KMS-11 (cell line): Measurements from ENCODE around the gene OXSR1.

ENCODE experiments used
- H2AFZ ChIP-seq: fragments of 200-600 bp; sonication (generic); 2 replicates; pipeline ENCODE4 v1.6.1; 2016; ENCODE audit warnings: antibody characterized with exemption, mixed run types, low read depth
- H3K27ac ChIP-seq: fragments of 200-600 bp; sonication (generic); 2 replicates; pipeline ENCODE4 v1.6.1; 2016; ENCODE audit warnings: mild to moderate bottlenecking, mixed run types
- H3K27me3 ChIP-seq: fragments of 200-600 bp; sonication (generic); 2 replicates; pipeline ENCODE4 v1.6.1; 2017; ENCODE audit warnings: mild to moderate bottlenecking, low read depth, mixed run types, moderate library complexity; ENCODE audit not compliant: insufficient read depth
- H3K36me3 ChIP-seq: fragments of 200-600 bp; sonication (generic); 2 replicates; pipeline ENCODE4 v1.6.1; 2017; ENCODE audit warnings: mild to moderate bottlenecking, mixed run types; ENCODE audit not compliant: insufficient read depth
- H3K4me1 ChIP-seq: fragments of 200-600 bp; sonication (generic); 2 replicates; pipeline ENCODE4 v1.6.1; 2016; ENCODE audit warnings: mild to moderate bottlenecking, low read depth, mixed run types; ENCODE audit not compliant: poor library complexity, severe bottlenecking
- H3K4me2 ChIP-seq: fragments of 200-600 bp; sonication (generic); 2 replicates; pipeline ENCODE4 v1.7.0; 2016; ENCODE audit warnings: mild to moderate bottlenecking, mixed run types
- H3K4me3 ChIP-seq: fragments of 200-600 bp; sonication (generic); IDR thresholded peaks from 2 replicates; pipeline ENCODE4 v1.6.1; 2017; ENCODE audit warnings: low read depth, low read length, mixed read lengths; ENCODE audit not compliant: insufficient read depth
- H3K79me2 ChIP-seq: fragments of 200-600 bp; sonication (generic); 2 replicates; pipeline ENCODE4 v1.6.1; 2016; ENCODE audit warnings: low read depth, mixed run types; ENCODE audit not compliant: insufficient read depth
- H3K9ac ChIP-seq: fragments of 200-600 bp; sonication (generic); 2 replicates; pipeline ENCODE4 v1.6.1; 2016; ENCODE audit warnings: mild to moderate bottlenecking, mixed run types
- H4K20me1 ChIP-seq: fragments of 200-600 bp; sonication (generic); 2 replicates; pipeline ENCODE4 v1.6.1; 2016; ENCODE audit warnings: mild to moderate bottlenecking, mixed run types; ENCODE audit not compliant: insufficient read depth
- CTCF ChIP-seq: fragments of 200-600 bp; sonication (generic); conservative IDR thresholded peaks from 2 replicates; pipeline ENCODE4 v1.6.1; 2017; ENCODE audit warnings: low read depth, mild to moderate bottlenecking, antibody characterized with exemption, low read length, moderate library complexity, mixed read lengths

The OXSR1 gene

GRCh38 chr3:38219609-38220197 is 54.4 kb downstream of the OXSR1 start:
- H3K79me2 ChIP-seq = no peaks in the 10 kb centered on the region

GRCh38 chr3:38221005-38221404 is 55.7 kb downstream of the OXSR1 start:
- no peak overlapping the region for H3K4me2 ChIP-seq
- no peak overlapping the region for H2AFZ ChIP-seq
- no peak overlapping the region for H3K4me3 ChIP-seq
- H3K27me3 ChIP-seq = no peaks in the 10 kb centered on the region
- H4K20me1 ChIP-seq = no peaks in the 10 kb centered on the region
- H3K79me2 ChIP-seq = no peaks in the 10 kb centered on the region
- H3K9ac ChIP-seq = no peak overlapping the region
- TF ChIP-seq CTCF = no peak
- H3K4me1 ChIP-seq = no peaks in the 10 kb centered on the region
- no peak overlapping the region for H3K27ac ChIP-seq
- no peaks in the 10 kb centered on the region for H3K36me3 ChIP-seq

More at GRCh38 chr3:38219609-38220197, 54.4 kb downstream of the OXSR1 start:
- Histone ChIP-seq H4K20me1 (no peaks in the 10 kb centered on the region), H3K4me3 (no peak overlapping the region), H3K4me1 (no peaks in the 10 kb centered on the region), H3K9ac (no peak overlapping the region), H2AFZ (no peak overlapping the region), H3K4me2 (no peak overlapping the region), H3K27ac (no peak overlapping the region), H3K27me3 (no peaks in the 10 kb centered on the region), H3K36me3 (no peaks in the 10 kb centered on the region)
- TF ChIP-seq CTCF = no peak

GRCh38 chr3:38222032-38222634 is 56.8 kb downstream of the OXSR1 start:
- H3K4me1 ChIP-seq = no peaks in the 10 kb centered on the region
- no peaks in the 10 kb centered on the region for H3K79me2 ChIP-seq
- H3K27ac ChIP-seq = no peak overlapping the region
- no peak for TF ChIP-seq CTCF
- H3K9ac ChIP-seq = no peak overlapping the region
- H3K4me3 ChIP-seq = no peak overlapping the region
- no peaks in the 10 kb centered on the region for H4K20me1 ChIP-seq
- no peaks in the 10 kb centered on the region for H3K27me3 ChIP-seq
- H3K4me2 ChIP-seq = no peak overlapping the region
- no peak overlapping the region for H2AFZ ChIP-seq
- no peaks in the 10 kb centered on the region for H3K36me3 ChIP-seq

- H3K79me2 ChIP-seq = no peaks in the 10 kb centered on the region
- H3K4me2 ChIP-seq = no peak overlapping the region
- no peaks in the 10 kb centered on the region for H3K27me3 ChIP-seq
- no peak overlapping the region for H2AFZ ChIP-seq
- H3K9ac ChIP-seq = no peak overlapping the region
- H3K4me3 ChIP-seq = no peak overlapping the region
- no peaks in the 10 kb centered on the region for H4K20me1 ChIP-seq
- H3K27ac ChIP-seq = no peak overlapping the region
- no peaks in the 10 kb centered on the region for H3K36me3 ChIP-seq
- TF ChIP-seq CTCF = no peak
- no peaks in the 10 kb centered on the region for H3K4me1 ChIP-seq
These were observed 59.0 kb downstream of the OXSR1 start for GRCh38 chr3:38224357-38224756.
